Stimulated activated naive B cell treated with anti-CD40 and anti-IgM and Interleukin-4, amounts not matched to agents 10 μg/mL and 1 μg/mL and 100 μg/mL, for 72 hours (primary cell): ENCODE results near the gene NMRAL1.

ENCODE experiments used
- ATAC-seq, 2 donors: fragments of 150-1000 bp; cut with Tn5 transposase; replicated peaks; 2 replicates each; pipeline ENCODE4 v1.10.0; 2021; ENCODE audit warnings: moderate library complexity in 1 of 2
- DNase-seq: peaks from one replicate; pipeline ENCODE4 v3.0.0; 2021
- H3K27ac Mint-ChIP-seq: one replicate; pipeline ENCODE4 v1.8.0; 2022; ENCODE audit warnings: mild to moderate bottlenecking, mixed read lengths
- H3K27me3 Mint-ChIP-seq, 2 donors: one replicate each; pipeline ENCODE4 v1.8.0; 2022; ENCODE audit warnings: mixed read lengths in 2 of 2
- H3K36me3 Mint-ChIP-seq, 2 donors: one replicate each; pipeline ENCODE4 v1.8.0; 2022; ENCODE audit warnings: mixed read lengths in 2 of 2, mild to moderate bottlenecking in 1 of 2
- H3K4me1 Mint-ChIP-seq, 2 donors: one replicate each; pipeline ENCODE4 v1.8.0; 2022; ENCODE audit warnings: mixed read lengths in 2 of 2, mild to moderate bottlenecking in 1 of 2
- H3K4me3 Mint-ChIP-seq, 2 donors: one replicate each; pipeline ENCODE4 v1.8.0; 2022; ENCODE audit warnings: mild to moderate bottlenecking in 2 of 2, mixed read lengths in 2 of 2, moderate library complexity in 1 of 2
- H3K9me3 Mint-ChIP-seq, 2 donors: one replicate each; pipeline ENCODE4 v1.8.0; 2022; ENCODE audit warnings: mixed read lengths in 2 of 2, mild to moderate bottlenecking in 1 of 2

The NMRAL1 gene

GRCh38 chr16:4474192-4474961 is at the start of gene NMRAL1:
TSS of gene NMRAL1 (minus strand) at chr16:4474625. CDS start at chr16:4474132, 493 bp downstream.
- H3K27ac Mint-ChIP-seq = peak within 1 kb of the TSS; percentile 94
- peaks cover 14 to 37% of the 10 kb centered on the region in 2 donors for H3K4me1 Mint-ChIP-seq
- no peaks in the 10 kb centered on the region for H3K9me3 Mint-ChIP-seq
- peak; percentile 85 for DNase-seq
- peak; percentile 53 to 60 for ATAC-seq
- peaks cover 0 to 6% of the 10 kb centered on the region in 2 donors for H3K36me3 Mint-ChIP-seq
- peak within 1 kb of the TSS; percentile 82 to 86 for H3K4me3 Mint-ChIP-seq
- no peaks in the 10 kb centered on the region for H3K27me3 Mint-ChIP-seq

- Mint-ChIP-seq H3K4me3 (no peak overlapping the region), H3K27me3 (no peaks in the 10 kb centered on the region)
These were observed 49.3 kb upstream of the NMRAL1 start for GRCh38 chr16:4523686-4524085.

GRCh38 chr16:4522051-4522581 is 47.7 kb upstream of the NMRAL1 start:
- H3K36me3 Mint-ChIP-seq = peaks cover 24% of the 10 kb centered on the region in 2 donors
- peaks cover 6 to 32% of the 10 kb centered on the region in 2 donors for H3K4me1 Mint-ChIP-seq
- ATAC-seq (no peak), DNase-seq (no peak)
- no peaks in the 10 kb centered on the region for H3K9me3 Mint-ChIP-seq
- no peaks in the 10 kb centered on the region for H3K27me3 Mint-ChIP-seq
- H3K4me3 Mint-ChIP-seq = no peak overlapping the region
- peak overlapping the region; percentile 62 for H3K27ac Mint-ChIP-seq

More at GRCh38 chr16:4523686-4524085, 49.3 kb upstream of the NMRAL1 start:
- Mint-ChIP-seq H3K36me3 (peaks cover 21 to 24% of the 10 kb centered on the region in 2 donors), H3K27ac (no peak overlapping the region), H3K4me1 (peaks cover 6 to 33% of the 10 kb centered on the region in 2 donors), H3K9me3 (no peaks in the 10 kb centered on the region)
- DNase-seq = no peak
- ATAC-seq = no peak

- no peak for ATAC-seq
- no peaks in the 10 kb centered on the region for H3K27me3 Mint-ChIP-seq
- H3K36me3 Mint-ChIP-seq = peaks cover 23% of the 10 kb centered on the region in 2 donors
- H3K9me3 Mint-ChIP-seq = peaks cover 0 to 2% of the 10 kb centered on the region in 2 donors
- DNase-seq = no peak
- no peak overlapping the region for H3K27ac Mint-ChIP-seq
- H3K4me3 Mint-ChIP-seq = no peak overlapping the region
- peaks cover 5 to 37% of the 10 kb centered on the region in 2 donors for H3K4me1 Mint-ChIP-seq
These were observed 46.5 kb upstream of the NMRAL1 start for GRCh38 chr16:4520913-4521312.

- H3K4me3 Mint-ChIP-seq = no peak overlapping the region
- peaks cover 18 to 51% of the 10 kb centered on the region in 2 donors for H3K4me1 Mint-ChIP-seq
- peak overlapping the region; percentile 47 for H3K27ac Mint-ChIP-seq
- ATAC-seq (no peak), DNase-seq (no peak)
- peaks cover 24 to 30% of the 10 kb centered on the region in 2 donors for H3K36me3 Mint-ChIP-seq
- no peaks in the 10 kb centered on the region for H3K27me3 Mint-ChIP-seq
- H3K9me3 Mint-ChIP-seq = peaks cover 0 to 5% of the 10 kb centered on the region in 2 donors
These were observed 45.0 kb upstream of the NMRAL1 start for GRCh38 chr16:4519274-4520058.

GRCh38 chr16:4517812-4518680 is 43.6 kb upstream of the NMRAL1 start:
- no peak for ATAC-seq
- H3K4me1 Mint-ChIP-seq = peaks cover 28 to 59% of the 10 kb centered on the region in 2 donors
- H3K4me3 Mint-ChIP-seq = no peak overlapping the region
- peaks cover 0 to 5% of the 10 kb centered on the region in 2 donors for H3K9me3 Mint-ChIP-seq
- peaks cover 22 to 37% of the 10 kb centered on the region in 2 donors for H3K36me3 Mint-ChIP-seq
- H3K27me3 Mint-ChIP-seq = no peaks in the 10 kb centered on the region
- no peak for DNase-seq
- H3K27ac Mint-ChIP-seq = no peak overlapping the region

- peaks cover 37 to 48% of the 10 kb centered on the region in 2 donors for H3K36me3 Mint-ChIP-seq
- H3K4me3 Mint-ChIP-seq = peak overlapping the region; percentile 55 to 61
- H3K4me1 Mint-ChIP-seq = peaks cover 34 to 64% of the 10 kb centered on the region in 2 donors
- peak; percentile 59 for DNase-seq
- peak overlapping the region; percentile 90 for H3K27ac Mint-ChIP-seq
- peak; percentile 96 to 97 for ATAC-seq
- peaks cover 0 to 5% of the 10 kb centered on the region in 2 donors for H3K9me3 Mint-ChIP-seq
- H3K27me3 Mint-ChIP-seq = no peaks in the 10 kb centered on the region
These were observed 41.3 kb upstream of the NMRAL1 start for GRCh38 chr16:4515611-4516233.

GRCh38 chr16:4514606-4515005 is 40.2 kb upstream of the NMRAL1 start:
- no peak for ATAC-seq
- Mint-ChIP-seq H3K27me3 (no peaks in the 10 kb centered on the region), H3K4me1 (peaks cover 33 to 59% of the 10 kb centered on the region in 2 donors), H3K4me3 (peak overlapping the region; percentile 13 to 53), H3K9me3 (peaks cover 0 to 5% of the 10 kb centered on the region in 2 donors), H3K36me3 (peaks cover 44 to 55% of the 10 kb centered on the region in 2 donors), H3K27ac (peak overlapping the region; percentile 56)
- no peak for DNase-seq

- no peaks in the 10 kb centered on the region for H3K27me3 Mint-ChIP-seq
- H3K36me3 Mint-ChIP-seq = peaks cover 48 to 59% of the 10 kb centered on the region in 2 donors
- peaks cover 0 to 5% of the 10 kb centered on the region in 2 donors for H3K9me3 Mint-ChIP-seq
- no peak overlapping the region for H3K27ac Mint-ChIP-seq
- H3K4me1 Mint-ChIP-seq = peaks cover 33 to 57% of the 10 kb centered on the region in 2 donors
- no peak overlapping the region for H3K4me3 Mint-ChIP-seq
- no peak for ATAC-seq
- no peak for DNase-seq
These were observed 39.5 kb upstream of the NMRAL1 start for GRCh38 chr16:4513881-4514280.

- peaks cover 0 to 5% of the 10 kb centered on the region in 2 donors for H3K9me3 Mint-ChIP-seq
- no peaks in the 10 kb centered on the region for H3K27me3 Mint-ChIP-seq
- DNase-seq (no peak), ATAC-seq (no peak)
- peaks cover 51 to 60% of the 10 kb centered on the region in 2 donors for H3K36me3 Mint-ChIP-seq
- peak overlapping the region; percentile 33 for H3K27ac Mint-ChIP-seq
- peaks cover 33 to 52% of the 10 kb centered on the region in 2 donors for H3K4me1 Mint-ChIP-seq
- no peak overlapping the region for H3K4me3 Mint-ChIP-seq
These were observed 38.8 kb upstream of the NMRAL1 start for GRCh38 chr16:4513086-4513860.

- no peaks in the 10 kb centered on the region for H3K27me3 Mint-ChIP-seq
These were observed 38.0 kb upstream of the NMRAL1 start for GRCh38 chr16:4512473-4512872.

GRCh38 chr16:4511441-4512082 is 37.1 kb upstream of the NMRAL1 start:
- Mint-ChIP-seq H3K4me3 (no peak overlapping the region), H3K9me3 (peaks cover 0 to 5% of the 10 kb centered on the region in 2 donors), H3K27me3 (no peaks in the 10 kb centered on the region), H3K36me3 (peaks cover 58 to 70% of the 10 kb centered on the region in 2 donors), H3K27ac (peak overlapping the region; percentile 87), H3K4me1 (peaks cover 33 to 51% of the 10 kb centered on the region in 2 donors)
- ATAC-seq (no peak), DNase-seq (no peak)

More at GRCh38 chr16:4512473-4512872, 38.0 kb upstream of the NMRAL1 start:
- no peak for DNase-seq
- ATAC-seq = no peak
- peak overlapping the region; percentile 57 for H3K27ac Mint-ChIP-seq
- peaks cover 33 to 50% of the 10 kb centered on the region in 2 donors for H3K4me1 Mint-ChIP-seq
- H3K4me3 Mint-ChIP-seq = no peak overlapping the region
- H3K9me3 Mint-ChIP-seq = peaks cover 0 to 5% of the 10 kb centered on the region in 2 donors
- peaks cover 57 to 68% of the 10 kb centered on the region in 2 donors for H3K36me3 Mint-ChIP-seq
